HS-5 (cell line): ENCODE data around the gene ZDHHC22.

Experiments used
- DNase-seq: peaks from one replicate; pipeline ENCODE4 v3.0.0-alpha.2; 2012; ENCODE audit warnings: low read depth

Gene ZDHHC22

GRCh38 chr14:77126461-77126990 is 15.1 kb downstream of the ZDHHC22 start:
- DNase-seq = no peak

- no peak for DNase-seq
Observed at GRCh38 chr14:77125823-77126325, 15.7 kb downstream of the ZDHHC22 start.

- no peak for DNase-seq
Observed at GRCh38 chr14:77125281-77125801, 16.2 kb downstream of the ZDHHC22 start.

GRCh38 chr14:77124345-77125280 is 17.0 kb downstream of the ZDHHC22 start:
- no peak for DNase-seq

GRCh38 chr14:77123381-77124325 is 17.9 kb downstream of the ZDHHC22 start:
- no peak for DNase-seq

- no peak for DNase-seq
Observed at GRCh38 chr14:77122526-77123125, 19.0 kb downstream of the ZDHHC22 start.

- no peak for DNase-seq
Observed at GRCh38 chr14:77120771-77121743, 20.5 kb downstream of the ZDHHC22 start.

GRCh38 chr14:77119851-77120250 is 21.7 kb downstream of the ZDHHC22 start:
- no peak for DNase-seq

- no peak for DNase-seq
Observed at GRCh38 chr14:77116172-77116817, 25.3 kb downstream of the ZDHHC22 start.

GRCh38 chr14:77114609-77115008 is 27.0 kb downstream of the ZDHHC22 start:
- no peak for DNase-seq

- no peak for DNase-seq
Observed at GRCh38 chr14:77113644-77114043, 27.9 kb downstream of the ZDHHC22 start.

GRCh38 chr14:77111021-77111420 is 30.6 kb downstream of the ZDHHC22 start:
- DNase-seq = no peak

GRCh38 chr14:77110286-77110685 is 31.3 kb downstream of the ZDHHC22 start:
- no peak for DNase-seq

GRCh38 chr14:77109656-77110055 is 31.9 kb downstream of the ZDHHC22 start:
- DNase-seq = no peak

GRCh38 chr14:77108753-77109152 is 32.8 kb downstream of the ZDHHC22 start:
- no peak for DNase-seq

GRCh38 chr14:77107228-77107627 is 34.4 kb downstream of the ZDHHC22 start:
- no peak for DNase-seq

GRCh38 chr14:77106666-77107065 is 34.9 kb downstream of the ZDHHC22 start:
- DNase-seq = no peak

- no peak for DNase-seq
Observed at GRCh38 chr14:77105145-77105939, 36.2 kb downstream of the ZDHHC22 start.

GRCh38 chr14:77104393-77104792 is 37.2 kb downstream of the ZDHHC22 start:
- no peak for DNase-seq
